ENCODE measurements around the gene TCHP.
A peak's percentile ranks its signal among the peaks of the same experiment; 100 is the strongest.
"Not testable (repeated sequence)": the region's sequence is repeated elsewhere in the genome, so short reads cannot be mapped to it uniquely, and the experiment has no call there.

TCHP gene

GRCh38 chr12:109880043-109880931, 19.8 kb upstream of the TCHP start, which contains the start of gene GLTP:
Gene GLTP (minus strand): TSS chr12:109880541. CDS start chr12:109880374, 167 bp downstream.
- peak; percentile 94 for DNase-seq

- DNase-seq: no peak
Measured at GRCh38 chr12:109880938-109881337, 19.1 kb upstream of the TCHP start.

GRCh38 chr12:109881752-109882151, 18.3 kb upstream of the TCHP start:
- DNase-seq: no peak

GRCh38 chr12:109883461-109883860, 16.6 kb upstream of the TCHP start:
- no peak for DNase-seq

GRCh38 chr12:109885616-109886015, 14.5 kb upstream of the TCHP start:
- no peak for DNase-seq

GRCh38 chr12:109888179-109889020, 11.7 kb upstream of the TCHP start:
- DNase-seq: no peak

- DNase-seq: no peak
Measured at GRCh38 chr12:109890620-109891170, 9.4 kb upstream of the TCHP start.

- DNase-seq: peak; percentile 36
Measured at GRCh38 chr12:109891731-109892130, 8.3 kb upstream of the TCHP start.

- DNase-seq: no peak
Measured at GRCh38 chr12:109892165-109892715, 7.8 kb upstream of the TCHP start.

GRCh38 chr12:109892748-109893147, 7.3 kb upstream of the TCHP start:
- peak; percentile 75 for DNase-seq

- peak; percentile 52 for DNase-seq
Measured at GRCh38 chr12:109893261-109893995, 6.6 kb upstream of the TCHP start.

GRCh38 chr12:109894939-109895338, 5.1 kb upstream of the TCHP start:
- DNase-seq: no peak

GRCh38 chr12:109896188-109896587, 3.9 kb upstream of the TCHP start:
- no peak for DNase-seq

GRCh38 chr12:109897029-109897428, 3.0 kb upstream of the TCHP start:
- no peak for DNase-seq

- not testable (repeated sequence) for DNase-seq
Measured at GRCh38 chr12:109899345-109899744, 729 bp upstream of the TCHP start.

- no peak for DNase-seq
Measured at GRCh38 chr12:109900752-109901580, 892 bp downstream of the TCHP start.

GRCh38 chr12:109902891-109903418, 2.9 kb downstream of the TCHP start:
- DNase-seq: no peak

- DNase-seq: no peak
Measured at GRCh38 chr12:109905301-109905700, 5.2 kb downstream of the TCHP start.

GRCh38 chr12:109910254-109910968, 10.3 kb downstream of the TCHP start:
- no peak for DNase-seq

- peak; percentile 38 for DNase-seq
Measured at GRCh38 chr12:109910969-109911348, 10.9 kb downstream of the TCHP start.

Measured in RPMI8226 (cell line).